Astrocyte of the spinal cord (primary cell): ENCODE data around the gene TCAP.

Experiments
- DNase-seq: peaks from one replicate; pipeline ENCODE4 v3.0.0; 2011; ENCODE audit warnings: low read depth, low spot score
- H3K4me3 ChIP-seq: 2 replicates; pipeline ENCODE4 v1.5.1; 2011; ENCODE audit warnings: low read depth, mild to moderate bottlenecking, low read length, moderate library complexity
- in situ Hi-C: cut with HindIII; loops from 2 replicates; pipeline ENCODE4 v1.10.0; 2017; ENCODE audit warnings: low sequenced_read_pairs
- TF ChIP-seq, protein P1 (sequence below): IDR thresholded peaks from 2 replicates; pipeline ENCODE4 v1.5.1; 2012; ENCODE audit warnings: low read depth, mild to moderate bottlenecking, low read length, inconsistent platforms

The TCAP gene

DNA sequence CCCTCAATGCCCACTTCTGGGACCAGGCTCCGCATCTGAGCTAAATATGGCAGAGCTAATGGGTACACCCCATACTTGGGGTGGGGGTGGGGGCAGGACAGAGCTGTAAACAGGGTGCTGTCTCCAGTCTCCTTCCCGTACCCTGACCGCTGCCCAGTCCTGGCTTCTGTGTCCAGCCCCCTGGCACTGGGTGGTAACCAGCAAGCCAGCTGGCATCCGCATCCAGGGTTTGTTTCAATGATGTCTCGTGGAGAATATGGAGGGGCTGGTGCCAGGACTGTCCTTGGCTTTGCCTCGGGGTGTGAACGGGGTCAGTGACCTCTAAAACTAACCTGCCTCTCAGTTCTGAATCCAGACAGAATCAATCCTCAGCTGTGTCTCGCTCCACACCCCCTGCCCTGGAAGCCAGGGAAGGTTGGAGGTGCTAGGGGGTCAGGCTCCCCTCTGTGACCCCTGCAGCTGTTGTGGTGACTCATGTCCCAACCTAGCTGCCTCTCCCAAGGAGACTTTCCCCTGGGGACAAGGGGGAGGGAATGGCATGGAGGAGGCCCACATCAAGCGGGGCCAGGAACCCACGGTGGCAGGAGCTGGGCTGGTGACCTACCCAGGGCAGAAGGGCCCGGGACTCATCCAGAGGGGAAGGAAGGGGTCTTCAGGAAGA is 1.6 kb downstream of the TCAP start:
- TF ChIP-seq, protein P1, sequence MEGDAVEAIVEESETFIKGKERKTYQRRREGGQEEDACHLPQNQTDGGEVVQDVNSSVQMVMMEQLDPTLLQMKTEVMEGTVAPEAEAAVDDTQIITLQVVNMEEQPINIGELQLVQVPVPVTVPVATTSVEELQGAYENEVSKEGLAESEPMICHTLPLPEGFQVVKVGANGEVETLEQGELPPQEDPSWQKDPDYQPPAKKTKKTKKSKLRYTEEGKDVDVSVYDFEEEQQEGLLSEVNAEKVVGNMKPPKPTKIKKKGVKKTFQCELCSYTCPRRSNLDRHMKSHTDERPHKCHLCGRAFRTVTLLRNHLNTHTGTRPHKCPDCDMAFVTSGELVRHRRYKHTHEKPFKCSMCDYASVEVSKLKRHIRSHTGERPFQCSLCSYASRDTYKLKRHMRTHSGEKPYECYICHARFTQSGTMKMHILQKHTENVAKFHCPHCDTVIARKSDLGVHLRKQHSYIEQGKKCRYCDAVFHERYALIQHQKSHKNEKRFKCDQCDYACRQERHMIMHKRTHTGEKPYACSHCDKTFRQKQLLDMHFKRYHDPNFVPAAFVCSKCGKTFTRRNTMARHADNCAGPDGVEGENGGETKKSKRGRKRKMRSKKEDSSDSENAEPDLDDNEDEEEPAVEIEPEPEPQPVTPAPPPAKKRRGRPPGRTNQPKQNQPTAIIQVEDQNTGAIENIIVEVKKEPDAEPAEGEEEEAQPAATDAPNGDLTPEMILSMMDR, result no peak
- DNase-seq, result no peak
- in situ Hi-C loops, result no loop called here
- H3K4me3 ChIP-seq, result no peak overlapping the region

GRCh38 chr17:39667262-39667944 is 2.3 kb downstream of the TCAP start:
- no peak for DNase-seq
- TF ChIP-seq, protein P1, result no peak
- H3K4me3 ChIP-seq, result no peak overlapping the region
- in situ Hi-C loops, result no loop called here

DNA sequence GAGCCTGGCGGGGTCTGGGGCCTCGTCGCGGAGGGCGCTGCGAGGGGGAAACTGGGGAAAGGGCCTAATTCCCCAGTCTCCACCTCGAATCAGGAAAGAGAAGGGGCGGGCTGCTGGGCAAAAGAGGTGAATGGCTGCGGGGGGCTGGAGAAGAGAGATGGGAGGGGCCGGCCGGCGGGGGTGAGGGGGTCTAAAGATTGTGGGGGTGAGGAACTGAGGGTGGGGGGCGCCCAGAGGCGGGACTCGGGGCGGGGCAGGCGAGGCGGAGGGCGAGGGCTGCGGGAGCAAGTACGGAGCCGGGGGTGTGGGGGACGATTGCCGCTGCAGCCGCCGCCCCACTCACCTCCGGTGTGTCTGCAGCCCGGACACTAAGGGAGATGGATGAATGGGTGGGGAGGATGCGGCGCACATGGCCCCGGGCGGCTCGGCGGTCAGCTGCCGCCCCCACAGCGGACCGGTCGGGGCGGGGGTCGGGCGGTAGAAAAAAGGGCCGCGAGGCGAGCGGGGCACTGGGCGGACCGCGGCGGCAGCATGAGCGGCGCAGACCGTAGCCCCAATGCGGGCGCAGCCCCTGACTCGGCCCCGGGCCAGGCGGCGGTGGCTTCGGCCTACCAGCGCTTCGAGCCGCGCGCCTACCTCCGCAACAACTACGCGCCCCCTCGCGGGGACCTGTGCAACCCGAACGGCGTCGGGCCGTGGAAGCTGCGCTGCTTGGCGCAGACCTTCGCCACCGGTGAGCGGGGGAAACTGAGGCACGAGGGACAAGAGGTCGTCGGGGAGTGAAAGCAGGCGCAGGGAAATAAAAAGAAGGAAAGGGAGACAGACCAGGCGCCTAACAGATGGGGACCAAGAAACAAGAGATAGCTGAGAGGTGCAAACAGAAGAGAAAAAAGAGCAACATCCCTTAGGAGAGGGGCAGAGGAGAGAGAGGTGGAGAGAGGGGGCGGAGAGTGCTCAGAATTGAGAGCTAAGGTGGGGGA is 3.1 kb downstream of the TCAP start, which contains the start of gene PNMT:
Gene PNMT, plus strand, starts transcription at position 509 of the 980 bp plus-strand sequence. Its CDS starts 23 bp downstream, at position 532.
- peak; percentile 37 for DNase-seq
- in situ Hi-C loops, result no loop called here
- no peak within 1 kb of the TSS for H3K4me3 ChIP-seq
- TF ChIP-seq, protein P1, result peak; percentile 72

- in situ Hi-C loops, result no loop called here
- DNase-seq, result no peak
These were observed 5.0 kb downstream of the TCAP start for GRCh38 chr17:39669897-39670735.

GRCh38 chr17:39670746-39671145 is 5.6 kb downstream of the TCAP start:
- no peak overlapping the region for H3K4me3 ChIP-seq
- TF ChIP-seq, protein P1, result no peak
- in situ Hi-C loops, result no loop called here
- no peak for DNase-seq

More at GRCh38 chr17:39669897-39670735, 5.0 kb downstream of the TCAP start:
- no peak overlapping the region for H3K4me3 ChIP-seq
- TF ChIP-seq, protein P1, result no peak
